ENCODE measurements around the gene FCER1A. TPM values are rescaled to one million over a fixed set of nuclear protein-coding genes. Genes with fewer than 3 reads are reported as not detected.

FCER1A gene
- total and polyA plus RNA-seq, 9 of the 15 experiments (the other 6 are each of a cell fraction or from before 2014, with no cell fraction given) = 0.04 TPM; not detected in 8

DNA sequence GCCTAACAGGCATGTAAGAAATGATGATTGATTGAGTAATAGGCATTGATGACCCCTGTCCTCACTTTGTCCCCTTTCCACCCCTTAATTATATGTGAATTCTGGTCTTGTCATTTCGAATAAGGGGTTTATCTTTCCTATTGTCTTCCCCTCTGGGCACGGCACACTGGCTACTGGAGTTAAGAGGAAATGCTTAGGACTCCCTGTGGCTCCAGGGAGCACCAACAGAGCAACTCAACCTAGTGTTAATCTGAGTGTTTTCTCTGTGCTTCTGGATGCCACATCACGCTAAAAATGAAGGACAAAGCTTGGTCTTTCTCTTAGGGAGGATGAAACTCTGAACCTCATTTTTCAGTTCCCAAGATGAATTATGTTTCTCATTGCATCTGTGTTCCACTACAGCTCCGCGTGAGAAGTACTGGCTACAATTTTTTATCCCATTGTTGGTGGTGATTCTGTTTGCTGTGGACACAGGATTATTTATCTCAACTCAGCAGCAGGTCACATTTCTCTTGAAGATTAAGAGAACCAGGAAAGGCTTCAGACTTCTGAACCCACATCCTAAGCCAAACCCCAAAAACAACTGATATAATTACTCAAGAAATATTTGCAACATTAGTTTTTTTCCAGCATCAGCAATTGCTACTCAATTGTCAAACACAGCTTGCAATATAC lies 5.3 kb downstream of the FCER1A start:
- H3K9ac ChIP-seq (ENCODE audit: insufficient read depth in 1 of 2, low read depth in 2 of 2, low read length in 2 of 2) = no peak overlapping the region
- no peak overlapping the region for H3K27ac ChIP-seq (ENCODE audit: extremely low read depth, low read depth, low read length)
- no peak for DNase-seq (ENCODE audit: extremely low read depth in 1 of 4, low spot score in 3 of 4)
- TF ChIP-seq TBP (optimal IDR thresholded peaks at IDR 0.05; ENCODE audit: low read depth, low read length) (no peak), SOX6 (IDR thresholded peaks at IDR 0.05) (no peak), TCF3 (CRISPR knock-in tag; IDR thresholded peaks at IDR 0.05) (no peak), KDM2B (CRISPR knock-in tag; IDR thresholded peaks at IDR 0.05) (no peak), HMG20A (CRISPR knock-in tag; conservative IDR thresholded peaks at IDR 0.05) (no peak), ZBTB8A (IDR thresholded peaks at IDR 0.05; ENCODE audit: partially characterized antibody) (no peak), KHSRP (IDR thresholded peaks at IDR 0.05) (no peak), SIRT6 (IDR thresholded peaks at IDR 0.05; ENCODE audit: low read depth, low read length) (no peak), STAT5B (CRISPR knock-in tag; IDR thresholded peaks at IDR 0.05) (no peak), CSDE1 (IDR thresholded peaks at IDR 0.05) (no peak), CCNT2 (IDR thresholded peaks at IDR 0.05; ENCODE audit: borderline replicate concordance, extremely low read depth, insufficient read length, low read depth, low read length) (no peak), CTCFL (IDR thresholded peaks at IDR 0.05; ENCODE audit: borderline replicate concordance, insufficient read depth, low read depth, low read length, poor library complexity, severe bottlenecking) (no peak), ZNF197 (CRISPR knock-in tag; IDR thresholded peaks at IDR 0.05; ENCODE audit: low read depth) (no peak), LARP7 (IDR thresholded peaks at IDR 0.05) (no peak)
- TF ChIP-seq, protein P1, sequence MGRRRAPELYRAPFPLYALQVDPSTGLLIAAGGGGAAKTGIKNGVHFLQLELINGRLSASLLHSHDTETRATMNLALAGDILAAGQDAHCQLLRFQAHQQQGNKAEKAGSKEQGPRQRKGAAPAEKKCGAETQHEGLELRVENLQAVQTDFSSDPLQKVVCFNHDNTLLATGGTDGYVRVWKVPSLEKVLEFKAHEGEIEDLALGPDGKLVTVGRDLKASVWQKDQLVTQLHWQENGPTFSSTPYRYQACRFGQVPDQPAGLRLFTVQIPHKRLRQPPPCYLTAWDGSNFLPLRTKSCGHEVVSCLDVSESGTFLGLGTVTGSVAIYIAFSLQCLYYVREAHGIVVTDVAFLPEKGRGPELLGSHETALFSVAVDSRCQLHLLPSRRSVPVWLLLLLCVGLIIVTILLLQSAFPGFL (CRISPR knock-in tag; IDR thresholded peaks at IDR 0.05) = no peak
- TF ChIP-seq, protein P2, sequence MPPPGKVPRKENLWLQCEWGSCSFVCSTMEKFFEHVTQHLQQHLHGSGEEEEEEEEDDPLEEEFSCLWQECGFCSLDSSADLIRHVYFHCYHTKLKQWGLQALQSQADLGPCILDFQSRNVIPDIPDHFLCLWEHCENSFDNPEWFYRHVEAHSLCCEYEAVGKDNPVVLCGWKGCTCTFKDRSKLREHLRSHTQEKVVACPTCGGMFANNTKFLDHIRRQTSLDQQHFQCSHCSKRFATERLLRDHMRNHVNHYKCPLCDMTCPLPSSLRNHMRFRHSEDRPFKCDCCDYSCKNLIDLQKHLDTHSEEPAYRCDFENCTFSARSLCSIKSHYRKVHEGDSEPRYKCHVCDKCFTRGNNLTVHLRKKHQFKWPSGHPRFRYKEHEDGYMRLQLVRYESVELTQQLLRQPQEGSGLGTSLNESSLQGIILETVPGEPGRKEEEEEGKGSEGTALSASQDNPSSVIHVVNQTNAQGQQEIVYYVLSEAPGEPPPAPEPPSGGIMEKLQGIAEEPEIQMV (tag; conservative IDR thresholded peaks at IDR 0.05; ENCODE audit: low read depth) = no peak
- in situ Hi-C loops (cut with MboI) (no loop called here), intact Hi-C loops (cut with micrococcal nuclease) (no loop called here)
- no peaks in the 10 kb centered on the region for H3K9me3 ChIP-seq (replicated peaks; ENCODE audit: control insufficient read depth, insufficient read depth, low read depth, low read length)
- ChIA-PET POLR2A (no interaction called here), CTCF (ENCODE audit: low intra/inter-chr PET ratio) (no interaction called here)
- no peak overlapping the region for H3K4me2 ChIP-seq (ENCODE audit: insufficient read depth, low read length)
- no peaks in the 10 kb centered on the region for H3K79me2 ChIP-seq (ENCODE audit: control insufficient read depth, insufficient read depth, low read length)
- H4K20me1 ChIP-seq (replicated peaks; ENCODE audit: control insufficient read depth, insufficient read depth, low read length) = no peaks in the 10 kb centered on the region
- H3K4me1 ChIP-seq (replicated peaks in 1 of 2; ENCODE audit: control insufficient read depth in 2 of 2, insufficient read depth in 2 of 2, low read length in 2 of 2) = no peaks in the 10 kb centered on the region
- 0% methylated on average over 5 of the region's 5 CpGs for WGBS (ENCODE audit: insufficient coverage, low coverage, missing lambda C conversion rate)
- H2AFZ ChIP-seq (ENCODE audit: low read depth, low read length) = no peak overlapping the region
- H3K27me3 ChIP-seq (ENCODE audit: control insufficient read depth in 2 of 2, insufficient read depth in 2 of 2, low read length in 2 of 2) = no peaks in the 10 kb centered on the region
- no peak for FAIRE-seq
- no peak overlapping the region for H3K4me3 ChIP-seq
- no peak for ATAC-seq
- no peaks in the 10 kb centered on the region for H3K9me1 ChIP-seq (ENCODE audit: control insufficient read depth, insufficient read depth, low read length)
- H3K36me3 ChIP-seq (ENCODE audit: control insufficient read depth, insufficient read depth, low read length) = no peaks in the 10 kb centered on the region
- BruUV-seq (replicated peaks) = no TSS peak
